DND-41 (cell line): ENCODE measurements around the gene MAP7.

ENCODE experiments used
- ATAC-seq: fragments of 200-7000 bp; cut with Tn5 transposase; 3 replicates; pipeline ENCODE4 v1.9.1; 2021; ENCODE audit warnings: low read depth; ENCODE audit not compliant: insufficient read depth
- DNase-seq: peaks from one replicate; pipeline ENCODE4 v3.0.0-alpha.2; 2020
- H2AFZ ChIP-seq: 2 replicates; pipeline ENCODE4 v1.6.0; 2012; ENCODE audit warnings: low read depth, low read length
- H3K27ac ChIP-seq: 2 replicates; pipeline ENCODE4 v1.5.1; 2012; ENCODE audit warnings: low read length, inconsistent platforms
- H3K27me3 ChIP-seq: fragments of 200-600 bp; sonication (generic); 2 replicates; pipeline ENCODE4 v1.6.0; 2012; ENCODE audit warnings: low read length, mild to moderate bottlenecking, inconsistent platforms; ENCODE audit not compliant: insufficient read depth, poor library complexity
- H3K36me3 ChIP-seq: 2 replicates; pipeline ENCODE4 v1.5.1; 2012; ENCODE audit warnings: low read length, inconsistent platforms; ENCODE audit not compliant: insufficient read depth
- H3K4me1 ChIP-seq: 2 replicates; pipeline ENCODE4 v1.5.1; 2012; ENCODE audit warnings: mild to moderate bottlenecking, low read length; ENCODE audit not compliant: insufficient read depth
- H3K4me2 ChIP-seq: 2 replicates; pipeline ENCODE4 v1.6.0; 2012; ENCODE audit warnings: mild to moderate bottlenecking, moderate library complexity, low read length, inconsistent platforms; ENCODE audit not compliant: insufficient read depth
- H3K4me3 ChIP-seq, 2 experiments: fragments of 200-600 bp in 1 of 2; shearing (Covaris generic) in 1 of 2; 2 replicates each; pipeline ENCODE4 v1.5.1; 2012 to 2016; ENCODE audit warnings: inconsistent platforms in 2 of 2, low read length in 2 of 2, mild to moderate bottlenecking in 2 of 2, low read depth in 1 of 2, moderate library complexity in 1 of 2
- H3K79me2 ChIP-seq: 2 replicates; pipeline ENCODE4 v1.6.0; 2012; ENCODE audit warnings: low read length, inconsistent platforms; ENCODE audit not compliant: insufficient read depth
- H3K9ac ChIP-seq: 2 replicates; pipeline ENCODE4 v1.6.0; 2012; ENCODE audit warnings: low read depth, mild to moderate bottlenecking, inconsistent platforms, low read length, moderate library complexity
- H3K9me3 ChIP-seq: 2 replicates; pipeline ENCODE4 v1.5.1; 2012; ENCODE audit warnings: low read length, moderate library complexity, mild to moderate bottlenecking, inconsistent platforms; ENCODE audit not compliant: insufficient read depth, severe bottlenecking
- H4K20me1 ChIP-seq: 2 replicates; pipeline ENCODE4 v1.6.0; 2012; ENCODE audit warnings: low read length; ENCODE audit not compliant: insufficient read depth
- EZH2 ChIP-seq: IDR thresholded peaks from 3 replicates; pipeline ENCODE4 v1.6.1; 2012; ENCODE audit warnings: borderline replicate concordance, low read depth, mild to moderate bottlenecking, moderate library complexity, low read length, inconsistent platforms; ENCODE audit not compliant: severe bottlenecking
- TF ChIP-seq, protein P1 (sequence below): IDR thresholded peaks from 2 replicates; pipeline ENCODE4 v1.5.1; 2012; ENCODE audit warnings: borderline replicate concordance, low read length, moderate library complexity, mild to moderate bottlenecking; ENCODE audit not compliant: poor library complexity, severe bottlenecking; ENCODE audit errors: extremely low read depth

Gene MAP7

DNA sequence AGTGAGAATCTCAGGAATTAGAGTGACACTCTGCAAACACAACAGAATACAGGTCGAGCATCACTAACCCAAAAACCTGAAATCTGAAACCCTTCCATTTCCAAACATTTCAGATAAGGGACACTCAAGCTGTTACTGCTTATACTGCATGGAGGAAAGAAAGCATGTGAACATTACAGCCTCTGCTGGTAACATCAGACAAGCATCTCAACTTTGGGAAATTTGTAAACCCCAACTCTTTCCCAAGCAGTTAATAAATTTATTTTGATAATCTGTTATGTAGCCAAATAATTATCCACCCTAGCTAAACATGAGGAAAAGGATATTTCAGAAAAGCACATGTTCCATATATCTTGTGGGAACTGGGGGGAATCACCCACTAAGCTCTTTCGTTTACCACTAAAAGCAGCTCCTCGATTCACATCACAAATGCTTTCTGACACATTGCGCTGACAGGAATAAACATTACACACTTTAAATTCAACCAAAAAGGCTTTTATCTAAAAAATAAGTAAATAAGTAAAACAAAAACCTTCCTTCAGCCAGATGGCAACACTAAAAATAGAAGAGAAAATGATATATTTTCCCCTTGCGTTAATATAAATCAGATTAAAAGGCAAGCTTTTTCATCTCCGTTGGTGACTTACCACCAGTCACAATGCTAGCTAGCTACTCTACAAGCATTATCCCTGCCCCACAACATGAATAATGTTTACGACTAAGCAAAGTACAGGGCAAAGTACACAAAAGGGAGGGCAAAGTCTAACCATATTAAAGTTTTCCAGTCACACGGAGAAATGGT is 120.8 kb downstream of the MAP7 start:
- Histone ChIP-seq H3K36me3 (no peaks in the 10 kb centered on the region), H3K27me3 (no peaks in the 10 kb centered on the region), H3K27ac (no peak overlapping the region), H3K4me2 (no peak overlapping the region), H3K9me3 (no peaks in the 10 kb centered on the region), H3K4me1 (no peaks in the 10 kb centered on the region), H3K79me2 (no peaks in the 10 kb centered on the region), H4K20me1 (no peaks in the 10 kb centered on the region), H2AFZ (no peak overlapping the region), H3K4me3 (no peak overlapping the region), H3K9ac (no peak overlapping the region)
- DNase-seq: no peak
- TF ChIP-seq, protein P1, sequence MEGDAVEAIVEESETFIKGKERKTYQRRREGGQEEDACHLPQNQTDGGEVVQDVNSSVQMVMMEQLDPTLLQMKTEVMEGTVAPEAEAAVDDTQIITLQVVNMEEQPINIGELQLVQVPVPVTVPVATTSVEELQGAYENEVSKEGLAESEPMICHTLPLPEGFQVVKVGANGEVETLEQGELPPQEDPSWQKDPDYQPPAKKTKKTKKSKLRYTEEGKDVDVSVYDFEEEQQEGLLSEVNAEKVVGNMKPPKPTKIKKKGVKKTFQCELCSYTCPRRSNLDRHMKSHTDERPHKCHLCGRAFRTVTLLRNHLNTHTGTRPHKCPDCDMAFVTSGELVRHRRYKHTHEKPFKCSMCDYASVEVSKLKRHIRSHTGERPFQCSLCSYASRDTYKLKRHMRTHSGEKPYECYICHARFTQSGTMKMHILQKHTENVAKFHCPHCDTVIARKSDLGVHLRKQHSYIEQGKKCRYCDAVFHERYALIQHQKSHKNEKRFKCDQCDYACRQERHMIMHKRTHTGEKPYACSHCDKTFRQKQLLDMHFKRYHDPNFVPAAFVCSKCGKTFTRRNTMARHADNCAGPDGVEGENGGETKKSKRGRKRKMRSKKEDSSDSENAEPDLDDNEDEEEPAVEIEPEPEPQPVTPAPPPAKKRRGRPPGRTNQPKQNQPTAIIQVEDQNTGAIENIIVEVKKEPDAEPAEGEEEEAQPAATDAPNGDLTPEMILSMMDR: no peak
- TF ChIP-seq EZH2: no peak
- ATAC-seq: no peak

DNA sequence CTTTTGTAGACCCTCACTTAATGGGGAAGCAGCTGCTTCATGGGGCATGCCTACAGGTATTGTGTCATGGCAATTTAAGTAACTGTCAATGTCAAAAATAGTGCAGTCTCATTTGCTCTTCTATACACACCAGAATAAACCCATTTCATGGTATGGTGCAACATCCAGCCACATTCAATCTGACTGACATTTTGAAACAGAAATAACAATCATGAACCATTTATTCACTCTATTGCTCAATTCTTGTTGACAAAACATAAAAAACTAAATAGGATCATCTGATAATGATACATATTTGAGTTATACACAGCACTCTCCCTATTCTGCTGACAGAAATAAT is 122.9 kb downstream of the MAP7 start:
- H3K4me1 ChIP-seq: no peaks in the 10 kb centered on the region
- no peaks in the 10 kb centered on the region for H3K27me3 ChIP-seq
- ATAC-seq (no peak), DNase-seq (no peak)
- no peaks in the 10 kb centered on the region for H3K9me3 ChIP-seq
- H2AFZ ChIP-seq: no peak overlapping the region
- H3K4me3 ChIP-seq: no peak overlapping the region
- no peak overlapping the region for H3K9ac ChIP-seq
- H3K4me2 ChIP-seq: no peak overlapping the region
- H3K36me3 ChIP-seq: no peaks in the 10 kb centered on the region
- H3K27ac ChIP-seq: no peak overlapping the region
- H3K79me2 ChIP-seq: no peaks in the 10 kb centered on the region
- no peak for TF ChIP-seq EZH2
- TF ChIP-seq, protein P1: no peak
- no peaks in the 10 kb centered on the region for H4K20me1 ChIP-seq

DNA sequence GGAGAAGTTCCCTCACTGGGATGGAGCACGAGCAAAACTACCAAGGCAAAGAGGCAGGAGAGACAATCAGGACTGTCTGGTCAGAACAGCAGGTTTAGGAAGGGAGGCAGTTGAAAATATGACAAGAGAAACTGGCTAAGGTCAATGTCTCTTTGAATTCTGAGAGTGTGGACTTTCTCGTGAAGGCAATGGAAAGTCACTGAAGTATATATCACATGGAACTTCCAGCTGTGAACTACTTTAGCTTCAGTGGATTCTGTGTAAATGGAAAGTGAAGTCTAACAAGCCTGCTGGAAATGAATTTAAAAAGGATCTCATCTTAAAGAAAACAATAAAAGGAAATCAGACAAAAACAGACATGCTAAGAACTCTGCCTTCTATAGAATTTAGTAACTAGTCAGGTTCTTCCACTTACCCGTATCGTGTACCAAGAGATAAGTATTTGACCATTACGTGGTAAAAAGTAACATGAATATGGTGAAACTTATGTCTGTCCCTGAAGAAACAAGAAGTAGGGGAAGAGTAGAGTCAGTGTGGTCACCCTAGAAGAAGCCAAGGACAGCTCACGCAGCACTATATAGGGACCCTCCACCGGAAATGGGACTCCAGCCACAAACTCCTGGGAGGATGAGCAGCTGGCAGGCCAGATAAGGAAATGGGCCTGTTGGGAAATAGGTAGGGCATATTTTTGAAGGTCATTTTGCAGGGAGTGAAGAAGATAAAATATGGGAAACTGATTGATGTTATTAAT is 123.4 kb downstream of the MAP7 start:
- no peak for TF ChIP-seq EZH2
- TF ChIP-seq, protein P1: no peak
- H3K4me2 ChIP-seq: no peak overlapping the region
- H3K9me3 ChIP-seq: no peaks in the 10 kb centered on the region
- no peak overlapping the region for H3K4me3 ChIP-seq
- H2AFZ ChIP-seq: no peak overlapping the region
- no peaks in the 10 kb centered on the region for H3K36me3 ChIP-seq
- H4K20me1 ChIP-seq: no peaks in the 10 kb centered on the region
- no peaks in the 10 kb centered on the region for H3K79me2 ChIP-seq
- H3K27me3 ChIP-seq: no peaks in the 10 kb centered on the region
- ATAC-seq: no peak
- no peak overlapping the region for H3K27ac ChIP-seq
- H3K4me1 ChIP-seq: no peaks in the 10 kb centered on the region
- DNase-seq: no peak
- H3K9ac ChIP-seq: no peak overlapping the region
